GM06990 (cell line): ENCODE results near the gene EBPL.
A peak's percentile ranks its signal among the peaks of the same experiment; 100 is the strongest.

Experiments used
- DNase-seq: peaks from one replicate; pipeline ENCODE4 v3.0.0-alpha.2; 2011; ENCODE audit not compliant: insufficient read length; ENCODE audit errors: extremely low read depth
- H3K27me3 ChIP-seq: replicated peaks from 2 replicates; pipeline ENCODE4 v1.6.0; 2011; ENCODE audit warnings: low read length; ENCODE audit not compliant: control insufficient read depth, insufficient read depth
- H3K36me3 ChIP-seq: 2 replicates; pipeline ENCODE4 v1.5.1; 2011; ENCODE audit warnings: low read length; ENCODE audit not compliant: control insufficient read depth, insufficient read depth
- H3K4me3 ChIP-seq: replicated peaks from 2 replicates; pipeline ENCODE4 v1.5.1; 2011; ENCODE audit warnings: low read depth, mild to moderate bottlenecking, control low read depth, low read length
- CTCF ChIP-seq: IDR thresholded peaks from 2 replicates; pipeline ENCODE4 v1.5.1; 2011; ENCODE audit warnings: low read length, control low read depth, mild to moderate bottlenecking, inconsistent platforms; ENCODE audit not compliant: insufficient read depth, poor library complexity, severe bottlenecking

The EBPL gene

DNA sequence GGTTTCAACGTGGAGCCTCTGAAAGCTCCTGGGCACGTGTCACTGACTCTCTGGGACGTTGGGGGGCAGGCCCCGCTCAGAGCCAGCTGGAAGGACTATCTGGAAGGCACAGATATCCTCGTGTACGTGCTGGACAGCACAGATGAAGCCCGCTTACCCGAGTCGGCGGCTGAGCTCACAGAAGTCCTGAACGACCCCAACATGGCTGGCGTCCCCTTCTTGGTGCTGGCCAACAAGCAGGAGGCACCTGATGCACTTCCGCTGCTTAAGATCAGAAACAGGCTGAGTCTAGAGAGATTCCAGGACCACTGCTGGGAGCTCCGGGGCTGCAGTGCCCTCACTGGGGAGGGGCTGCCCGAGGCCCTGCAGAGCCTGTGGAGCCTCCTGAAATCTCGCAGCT is 60.7 kb downstream of the EBPL start:
- TF ChIP-seq CTCF = no peak
- no peaks in the 10 kb centered on the region for H3K27me3 ChIP-seq
- peaks cover 5% of the 10 kb centered on the region for H3K36me3 ChIP-seq
- DNase-seq = no peak
- no peak overlapping the region for H3K4me3 ChIP-seq

DNA sequence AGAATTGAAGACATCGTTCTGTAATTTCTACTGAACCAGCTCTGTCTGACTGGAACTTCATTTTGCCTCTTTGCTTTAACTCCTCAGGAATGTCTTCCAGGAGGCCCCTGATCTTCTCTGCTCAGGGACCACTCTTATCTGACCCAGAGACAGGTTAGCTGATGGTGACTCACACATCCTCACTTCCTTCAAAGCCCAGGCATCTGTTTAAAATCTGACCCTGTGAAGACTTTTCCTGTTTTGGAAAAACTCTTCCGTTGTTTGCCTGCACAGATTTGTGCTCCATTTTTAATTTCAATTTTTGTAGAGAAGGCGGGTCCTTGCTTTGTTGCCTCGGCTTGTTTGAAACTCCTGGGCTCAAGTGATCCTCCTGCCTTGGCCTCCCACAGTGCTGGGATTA is 61.3 kb downstream of the EBPL start:
- Histone ChIP-seq H3K4me3 (no peak overlapping the region), H3K27me3 (no peaks in the 10 kb centered on the region), H3K36me3 (peaks cover 3% of the 10 kb centered on the region)
- DNase-seq = no peak
- TF ChIP-seq CTCF = no peak

GRCh38 chr13:49629196-49629938 is 61.9 kb downstream of the EBPL start:
- H3K36me3 ChIP-seq = peaks cover 3% of the 10 kb centered on the region
- no peaks in the 10 kb centered on the region for H3K27me3 ChIP-seq
- no peak for DNase-seq
- H3K4me3 ChIP-seq = peak overlapping the region; percentile 74
- no peak for TF ChIP-seq CTCF

DNA sequence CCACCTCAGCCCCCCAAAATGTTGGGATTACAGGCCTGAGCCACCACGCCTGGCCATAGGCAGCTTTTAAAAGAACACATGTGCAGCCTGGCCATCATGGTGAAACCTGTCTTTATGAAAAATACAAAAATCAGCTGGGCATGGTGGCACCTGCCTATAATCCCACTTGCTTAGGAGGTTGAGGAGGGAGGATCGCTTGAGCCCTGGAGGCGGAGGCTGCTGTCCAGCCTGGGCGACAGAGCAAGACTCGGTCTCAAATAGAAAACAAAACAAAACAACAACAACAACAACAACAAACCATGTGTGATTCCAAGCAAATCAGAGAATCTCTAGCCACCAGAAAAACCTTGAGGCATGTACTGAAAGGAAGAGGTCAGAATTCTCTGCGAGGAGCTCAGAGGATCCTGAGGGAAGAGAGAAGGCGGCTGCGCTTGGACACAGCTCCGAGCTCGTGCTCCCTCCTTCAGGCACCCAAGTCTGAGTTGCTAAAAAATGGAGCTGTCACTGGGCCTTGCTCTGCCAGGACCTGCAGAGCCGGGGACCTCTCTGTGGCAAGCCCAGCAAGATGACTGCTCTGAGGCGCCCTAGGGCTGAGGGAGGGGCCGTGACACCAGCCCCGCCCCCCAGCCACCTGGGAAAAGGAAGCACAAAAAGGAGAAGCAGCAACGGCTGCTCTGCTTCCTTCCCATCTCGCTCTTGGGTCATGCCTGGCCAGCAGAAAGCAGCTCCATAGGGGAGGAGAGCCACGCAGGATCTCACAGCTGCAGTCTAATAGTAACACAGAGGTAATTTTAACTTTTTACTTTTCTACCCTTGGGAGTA is 63.2 kb downstream of the EBPL start, which contains the start of gene ARL11:
Gene ARL11 (plus strand): TSS at position 677 of the 822 bp plus-strand sequence. CDS start 1,941 bp downstream, outside the sequence.
- H3K27me3 ChIP-seq = no peaks in the 10 kb centered on the region
- peak within 1 kb of the TSS; percentile 74 for H3K4me3 ChIP-seq
- no peak for TF ChIP-seq CTCF
- DNase-seq = peak; percentile 88
- peaks cover 3% of the 10 kb centered on the region for H3K36me3 ChIP-seq

- peaks cover 3% of the 10 kb centered on the region for H3K36me3 ChIP-seq
- TF ChIP-seq CTCF = no peak
- no peaks in the 10 kb centered on the region for H3K27me3 ChIP-seq
- DNase-seq = no peak
- no peak overlapping the region for H3K4me3 ChIP-seq
Observed at GRCh38 chr13:49625392-49626079, 65.8 kb downstream of the EBPL start.
